22Rv1 (cell line): Measurements from ENCODE around the gene CD93.

ENCODE experiments used
- ZFX ChIP-seq: fragments of 450-650 bp; IDR thresholded peaks from 2 replicates; pipeline ENCODE4 v1.6.1; 2017; ENCODE audit warnings: antibody characterized with exemption, borderline replicate concordance
- TF ChIP-seq, protein P1 (sequence below): fragments of 450-650 bp; IDR thresholded peaks from 2 replicates; pipeline ENCODE4 v1.5.1; 2017; ENCODE audit warnings: mild to moderate bottlenecking

DNA sequence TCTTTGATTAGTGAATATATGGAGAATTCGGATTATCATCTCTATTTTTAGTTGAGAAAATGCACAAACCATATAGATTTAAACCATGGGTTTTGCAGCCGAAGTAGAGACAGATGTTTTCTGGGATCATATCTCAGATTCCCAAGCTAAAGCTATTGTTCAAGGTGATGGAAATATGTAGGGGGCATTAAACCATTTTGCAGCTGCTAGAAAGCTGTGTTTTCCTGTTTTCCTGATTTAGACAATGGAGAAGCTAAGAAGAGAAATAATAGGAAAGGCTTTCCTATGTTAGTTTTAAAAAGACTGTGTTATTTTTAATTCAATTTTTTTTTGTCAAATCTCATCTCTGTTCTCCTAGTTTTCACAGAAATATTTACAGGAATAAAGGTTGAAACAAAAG is 6.2 kb downstream of the CD93 start:
- TF ChIP-seq, protein P1, sequence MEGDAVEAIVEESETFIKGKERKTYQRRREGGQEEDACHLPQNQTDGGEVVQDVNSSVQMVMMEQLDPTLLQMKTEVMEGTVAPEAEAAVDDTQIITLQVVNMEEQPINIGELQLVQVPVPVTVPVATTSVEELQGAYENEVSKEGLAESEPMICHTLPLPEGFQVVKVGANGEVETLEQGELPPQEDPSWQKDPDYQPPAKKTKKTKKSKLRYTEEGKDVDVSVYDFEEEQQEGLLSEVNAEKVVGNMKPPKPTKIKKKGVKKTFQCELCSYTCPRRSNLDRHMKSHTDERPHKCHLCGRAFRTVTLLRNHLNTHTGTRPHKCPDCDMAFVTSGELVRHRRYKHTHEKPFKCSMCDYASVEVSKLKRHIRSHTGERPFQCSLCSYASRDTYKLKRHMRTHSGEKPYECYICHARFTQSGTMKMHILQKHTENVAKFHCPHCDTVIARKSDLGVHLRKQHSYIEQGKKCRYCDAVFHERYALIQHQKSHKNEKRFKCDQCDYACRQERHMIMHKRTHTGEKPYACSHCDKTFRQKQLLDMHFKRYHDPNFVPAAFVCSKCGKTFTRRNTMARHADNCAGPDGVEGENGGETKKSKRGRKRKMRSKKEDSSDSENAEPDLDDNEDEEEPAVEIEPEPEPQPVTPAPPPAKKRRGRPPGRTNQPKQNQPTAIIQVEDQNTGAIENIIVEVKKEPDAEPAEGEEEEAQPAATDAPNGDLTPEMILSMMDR = no peak
- TF ChIP-seq ZFX = no peak
